CD8-positive, alpha-beta memory T cell (primary cell): ENCODE measurements around the gene KCNN3. TPM values are rescaled to one million over a fixed set of nuclear protein-coding genes. Genes with fewer than 3 reads are reported as not detected.
"Not testable (repeated sequence)": the region's sequence is repeated elsewhere in the genome, so short reads cannot be mapped to it uniquely, and the experiment has no call there.

Experiments used
- CTCF ChIA-PET: fragments of 350-600 bp; sonication (Branson Sonifier 250); formaldehyde crosslinking; loops from one replicate; lab custom pipeline; 2021; ENCODE audit warnings: antibody characterized with exemption; lab: Charles Lee
- POLR2A ChIA-PET: fragments of 350-600 bp; sonication (Branson Sonifier 250); formaldehyde crosslinking; loops from one replicate; lab custom pipeline; 2021; ENCODE audit warnings: antibody characterized with exemption; lab: Charles Lee
- DNase-seq, 5 donors: peaks; one replicate each; pipeline versions ENCODE4 v3.0.0 to v3.0.0-alpha.2; 2020 to 2022; ENCODE audit warnings: mixed read lengths in 1 of 5
- H3K27ac ChIP-seq: one replicate; pipeline ENCODE4 v1.7.0; 2013; ENCODE audit warnings: low read depth, mild to moderate bottlenecking, low read length, moderate library complexity
- H3K27me3 ChIP-seq: 2 replicates; pipeline ENCODE4 v1.7.0; 2013; ENCODE audit warnings: low read length, mild to moderate bottlenecking; ENCODE audit not compliant: insufficient read depth, poor library complexity, severe bottlenecking
- H3K36me3 ChIP-seq: 2 replicates; pipeline ENCODE4 v1.7.0; 2013; ENCODE audit warnings: mild to moderate bottlenecking, low read length, moderate library complexity; ENCODE audit not compliant: insufficient read depth
- H3K4me1 ChIP-seq: 2 replicates; pipeline ENCODE4 v1.7.0; 2013; ENCODE audit warnings: mild to moderate bottlenecking, low read length, moderate library complexity; ENCODE audit not compliant: insufficient read depth
- H3K4me3 ChIP-seq: 2 replicates; pipeline ENCODE4 v1.7.0; 2013; ENCODE audit warnings: mild to moderate bottlenecking, low read length
- H3K9me3 ChIP-seq: 2 replicates; pipeline ENCODE4 v1.7.0; 2013; ENCODE audit warnings: mild to moderate bottlenecking, low read length
- H3K27ac Mint-ChIP-seq, 8 donors: one replicate each; pipeline ENCODE4 v1.8.0; 2020 to 2021; ENCODE audit warnings: mixed read lengths in 8 of 8, mild to moderate bottlenecking in 6 of 8, inconsistent platforms in 3 of 8, moderate library complexity in 3 of 8
- H3K27me3 Mint-ChIP-seq, 2 donors: one replicate each; pipeline ENCODE4 v1.8.0; 2020 to 2021; ENCODE audit warnings: mixed read lengths in 2 of 2, mild to moderate bottlenecking in 1 of 2, moderate library complexity in 1 of 2
- H3K36me3 Mint-ChIP-seq, 3 donors: one replicate each; pipeline ENCODE4 v1.8.0; 2020 to 2021; ENCODE audit warnings: mixed read lengths in 3 of 3, inconsistent platforms in 1 of 3, mild to moderate bottlenecking in 1 of 3
- H3K4me1 Mint-ChIP-seq, 3 donors: one replicate each; pipeline ENCODE4 v1.8.0; 2020 to 2021; ENCODE audit warnings: mixed read lengths in 3 of 3, inconsistent platforms in 1 of 3, mild to moderate bottlenecking in 1 of 3
- H3K4me3 Mint-ChIP-seq, 7 donors: one replicate each; pipeline ENCODE4 v1.8.0; 2020 to 2021; ENCODE audit warnings: mixed read lengths in 7 of 7, mild to moderate bottlenecking in 6 of 7, moderate library complexity in 4 of 7, inconsistent platforms in 2 of 7
- H3K9me3 Mint-ChIP-seq, 5 donors: one replicate each; pipeline ENCODE4 v1.8.0; 2020 to 2022; ENCODE audit warnings: mixed read lengths in 5 of 5, mild to moderate bottlenecking in 3 of 5, moderate library complexity in 2 of 5, inconsistent platforms in 1 of 5
- polyA plus RNA-seq: library from polyadenylated mRNA; unstranded; fragments of 300-500 nt; fragmentation: Illumina TruSeq; gene quantifications from one replicate; pipeline ENCODE4 v1.2.3, GENCODE V29; 2021
- total RNA-seq, 2 experiments: library from RNA; stranded (reverse); gene quantifications; one replicate each; pipeline ENCODE4 v1.2.3, GENCODE V29; 2021

KCNN3 gene
- total and polyA plus RNA-seq, 3 experiments from 2014 or later: 0.18 to 0.22 TPM; not detected in 1

GRCh38 chr1:154670310-154671270 is 199.5 kb downstream of the KCNN3 start:
- H3K36me3 Mint-ChIP-seq, H3K9me3 Mint-ChIP-seq, H3K36me3 ChIP-seq, H3K27me3 ChIP-seq, H3K27ac ChIP-seq, H3K9me3 ChIP-seq, H3K4me3 Mint-ChIP-seq, H3K4me1 Mint-ChIP-seq, H3K27ac Mint-ChIP-seq, H3K4me1 ChIP-seq, POLR2A ChIA-PET, H3K4me3 ChIP-seq, DNase-seq: not testable (repeated sequence)
- H3K27me3 Mint-ChIP-seq: peaks cover 3 to 11% of the 10 kb centered on the region in 2 donors
- CTCF ChIA-PET: interaction anchor here (0.6 to 2.3 kb wide), 16 partner anchors 12 to 347 kb away, joined by 3 to 30 read pairs (median 4); partner anchors contain the start of gene KCNN3

GRCh38 chr1:154669464-154670282 is 200.4 kb downstream of the KCNN3 start:
- Mint-ChIP-seq H3K27ac (no peak overlapping the region), H3K27me3 (peaks cover 3 to 11% of the 10 kb centered on the region in 2 donors), H3K4me1 (no peaks in the 10 kb centered on the region), H3K4me3 (no peak overlapping the region), H3K36me3 (peaks cover 0 to 2% (median 0%) of the 10 kb centered on the region in 3 donors), H3K9me3 (no peaks in the 10 kb centered on the region)
- ChIA-PET POLR2A (no interaction called here), CTCF (interaction anchor here (0.6 to 2.3 kb wide), 13 partner anchors 12 to 348 kb away, joined by 3 to 30 read pairs (median 5); partner anchors contain the start of gene KCNN3)
- Histone ChIP-seq H3K4me3 (no peak overlapping the region), H3K27ac (no peak overlapping the region), H3K27me3 (no peaks in the 10 kb centered on the region), H3K9me3 (no peaks in the 10 kb centered on the region), H3K4me1 (no peaks in the 10 kb centered on the region), H3K36me3 (no peaks in the 10 kb centered on the region)
- DNase-seq: peak; percentile 37 to 82 (median 55)

GRCh38 chr1:154666051-154666790 is 203.9 kb downstream of the KCNN3 start:
- Histone ChIP-seq H3K9me3 (no peaks in the 10 kb centered on the region), H3K4me1 (no peaks in the 10 kb centered on the region), H3K27ac (no peak overlapping the region), H3K36me3 (no peaks in the 10 kb centered on the region), H3K27me3 (peaks cover 3% of the 10 kb centered on the region), H3K4me3 (no peak overlapping the region)
- no peaks in the 10 kb centered on the region for H3K4me1 Mint-ChIP-seq
- ChIA-PET POLR2A (interaction anchor here (0.7 kb wide), 1 partner anchor 203 kb away, joined by 3 read pairs; no protein-coding TSS in a partner anchor), CTCF (interaction anchor here (0.6 kb wide), 1 partner anchor 172 kb away, joined by 3 read pairs; no protein-coding TSS in a partner anchor)
- no peaks in the 10 kb centered on the region for H3K9me3 Mint-ChIP-seq
- H3K4me3 Mint-ChIP-seq: no peak overlapping the region
- H3K36me3 Mint-ChIP-seq: peaks cover 0 to 2% (median 0%) of the 10 kb centered on the region in 3 donors
- peaks cover 5 to 12% of the 10 kb centered on the region in 2 donors for H3K27me3 Mint-ChIP-seq
- H3K27ac Mint-ChIP-seq: no peak overlapping the region
- no peak for DNase-seq

GRCh38 chr1:154664331-154665002 is 205.6 kb downstream of the KCNN3 start:
- ChIA-PET CTCF (interaction anchor here (0.6 to 1.7 kb wide), 4 partner anchors 72 to 421 kb away, joined by 3 to 6 read pairs (median 4); no protein-coding TSS in a partner anchor), POLR2A (no interaction called here)
- Histone ChIP-seq H3K36me3 (no peaks in the 10 kb centered on the region), H3K27ac (no peak overlapping the region), H3K4me3 (no peak overlapping the region), H3K9me3 (no peaks in the 10 kb centered on the region), H3K4me1 (no peaks in the 10 kb centered on the region), H3K27me3 (peaks cover 12% of the 10 kb centered on the region)
- Mint-ChIP-seq H3K9me3 (no peaks in the 10 kb centered on the region), H3K36me3 (peaks cover 0 to 2% (median 0%) of the 10 kb centered on the region in 3 donors), H3K4me3 (no peak overlapping the region), H3K27ac (no peak overlapping the region), H3K27me3 (peaks cover 2 to 25% of the 10 kb centered on the region in 2 donors), H3K4me1 (no peaks in the 10 kb centered on the region)
- DNase-seq: no peak

- ChIA-PET POLR2A (no interaction called here), CTCF (interaction anchor here (1.4 to 1.7 kb wide), 2 partner anchors 104 to 422 kb away, joined by 3 to 6 read pairs; no protein-coding TSS in a partner anchor)
- Mint-ChIP-seq H3K36me3 (peaks cover 0 to 2% (median 0%) of the 10 kb centered on the region in 3 donors), H3K4me1 (no peaks in the 10 kb centered on the region), H3K9me3 (no peaks in the 10 kb centered on the region), H3K4me3 (no peak overlapping the region), H3K27me3 (peaks cover 4 to 31% of the 10 kb centered on the region in 2 donors), H3K27ac (no peak overlapping the region)
- Histone ChIP-seq H3K4me3 (no peak overlapping the region), H3K9me3 (no peaks in the 10 kb centered on the region), H3K36me3 (no peaks in the 10 kb centered on the region), H3K27me3 (peaks cover 12% of the 10 kb centered on the region), H3K4me1 (no peaks in the 10 kb centered on the region), H3K27ac (no peak overlapping the region)
- DNase-seq: no peak
These were observed 206.5 kb downstream of the KCNN3 start for GRCh38 chr1:154663471-154664060.

- Histone ChIP-seq H3K4me1 (no peaks in the 10 kb centered on the region), H3K4me3 (no peak overlapping the region), H3K9me3 (no peaks in the 10 kb centered on the region), H3K36me3 (no peaks in the 10 kb centered on the region), H3K27ac (no peak overlapping the region), H3K27me3 (peaks cover 12% of the 10 kb centered on the region)
- no peak overlapping the region for H3K27ac Mint-ChIP-seq
- no peaks in the 10 kb centered on the region for H3K9me3 Mint-ChIP-seq
- peaks cover 0 to under 1% (median 0%) of the 10 kb centered on the region in 3 donors for H3K36me3 Mint-ChIP-seq
- peaks cover 4 to 44% of the 10 kb centered on the region in 2 donors for H3K27me3 Mint-ChIP-seq
- POLR2A ChIA-PET: no interaction called here
- H3K4me1 Mint-ChIP-seq: no peaks in the 10 kb centered on the region
- H3K4me3 Mint-ChIP-seq: no peak overlapping the region
- CTCF ChIA-PET: interaction anchor here (0.6 kb wide), 1 partner anchor 645 kb away, joined by 3 read pairs; no protein-coding TSS in a partner anchor
- DNase-seq: no peak
These were observed 209.0 kb downstream of the KCNN3 start for GRCh38 chr1:154661110-154661509.
